ENCODE data around the gene ADGRE3.
"Not testable (repeated sequence)": the region's sequence is repeated elsewhere in the genome, so short reads cannot be mapped to it uniquely, and the experiment has no call there.

DNA sequence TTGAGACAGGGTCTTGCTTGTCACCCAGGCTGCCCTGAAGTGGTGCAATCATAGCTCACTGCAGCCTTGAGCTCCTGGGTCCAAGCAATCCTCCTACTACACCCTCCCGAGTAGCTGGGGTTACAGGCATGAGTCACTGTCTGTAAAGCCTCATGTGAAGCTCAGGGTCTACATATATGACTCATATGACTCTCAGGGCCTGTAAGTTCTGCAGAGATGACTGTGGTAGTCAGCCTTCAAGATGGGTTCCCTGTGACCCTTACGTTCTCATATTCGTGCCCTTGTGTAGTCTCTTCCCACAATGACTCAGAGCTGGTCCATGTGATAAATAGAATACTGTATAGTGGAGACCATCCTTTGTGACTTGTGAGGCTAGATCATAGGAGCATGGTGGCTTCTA is 89.5 kb downstream of the ADGRE3 start:
- TF ChIP-seq POLR2AphosphoS5 (IDR thresholded peaks at IDR 0.05; ENCODE audit: borderline replicate concordance, low read depth, low read length); EZH2 (IDR thresholded peaks at IDR 0.05); FOXP2 (optimal IDR thresholded peaks at IDR 0.05; ENCODE audit: control extremely low read depth, extremely low read length, insufficient read depth): not testable (repeated sequence)
